RWPE1 (cell line): ENCODE measurements around the gene IFNA7.
"Not testable (repeated sequence)": the region's sequence is repeated elsewhere in the genome, so short reads cannot be mapped to it uniquely, and the experiment has no call there.

ENCODE experiments used
- CTCF ChIA-PET: fragments of 350-600 bp; sonication (Branson Sonifier 250); formaldehyde crosslinking; extraction: SDS; loops from one replicate; lab custom pipeline; 2021; lab: Yijun Ruan, JAX
- POLR2A ChIA-PET: fragments of 400-600 bp; formaldehyde crosslinking; extraction: SDS; loops from one replicate; lab custom pipeline; 2020; ENCODE audit warnings: antibody characterized with exemption; ENCODE audit not compliant: low non-redundant PET; lab: Yijun Ruan, JAX
- DNase-seq: peaks from one replicate; pipeline ENCODE4 v3.0.0; 2012; ENCODE audit warnings: low spot score
- H3K27ac ChIP-seq: fragments of 450-650 bp; 2 replicates; pipeline ENCODE4 v1.5.1; 2017
- CTCF ChIP-seq: fragments of 450-650 bp; conservative IDR thresholded peaks from 2 replicates; pipeline ENCODE4 v1.5.1; 2017; ENCODE audit warnings: low read depth, mild to moderate bottlenecking

IFNA7 gene

GRCh38 chr9:21171351-21171750, 30.7 kb downstream of the IFNA7 start:
- no peak for DNase-seq
- H3K27ac ChIP-seq = no peak overlapping the region
- CTCF ChIA-PET = no interaction called here
- POLR2A ChIA-PET = no interaction called here
- no peak for TF ChIP-seq CTCF

- CTCF ChIA-PET, POLR2A ChIA-PET, H3K27ac ChIP-seq, DNase-seq: not testable (repeated sequence)
These were observed 35.4 kb downstream of the IFNA7 start, which contains the start of gene IFNA21 for GRCh38 chr9:21166560-21166959. Gene IFNA21, minus strand, starts transcription at chr9:21166660. Its CDS starts 48 bp downstream, at chr9:21166612.

- POLR2A ChIA-PET = no interaction called here
- DNase-seq = no peak
- CTCF ChIA-PET = no interaction called here
- no peak; the same call in 1 of the 2 replicates for TF ChIP-seq CTCF
- no peak overlapping the region for H3K27ac ChIP-seq
These were observed 36.5 kb downstream of the IFNA7 start for GRCh38 chr9:21165516-21165915.

- no peak for TF ChIP-seq CTCF
- DNase-seq = no peak
- ChIA-PET CTCF (no interaction called here), POLR2A (no interaction called here)
- no peak overlapping the region for H3K27ac ChIP-seq
These were observed 41.8 kb downstream of the IFNA7 start for GRCh38 chr9:21160178-21160577.

- H3K27ac ChIP-seq = no peak overlapping the region
- DNase-seq = no peak
- ChIA-PET POLR2A (no interaction called here), CTCF (interaction anchor here (0.6 kb wide), 1 partner anchor 39 kb away, joined by 3 read pairs; no protein-coding TSS in a partner anchor)
- no peak for TF ChIP-seq CTCF
These were observed 46.5 kb downstream of the IFNA7 start for GRCh38 chr9:21155501-21155900.

GRCh38 chr9:21154018-21154608, 47.9 kb downstream of the IFNA7 start:
- H3K27ac ChIP-seq = no peak overlapping the region
- POLR2A ChIA-PET = no interaction called here
- DNase-seq = peak; percentile 45
- CTCF ChIA-PET = interaction anchor here (0.6 kb wide), 1 partner anchor 515 kb away, joined by 6 read pairs; no protein-coding TSS in a partner anchor
- TF ChIP-seq CTCF = peak; percentile 25; the same call in 1 of the 2 replicates

GRCh38 chr9:21153336-21154017, 48.5 kb downstream of the IFNA7 start:
- TF ChIP-seq CTCF = no peak
- ChIA-PET POLR2A (no interaction called here), CTCF (interaction anchor here (0.6 kb wide), 1 partner anchor 514 kb away, joined by 6 read pairs; no protein-coding TSS in a partner anchor)
- no peak overlapping the region for H3K27ac ChIP-seq
- no peak for DNase-seq
